ENCODE data around the gene SPSB4.
A peak's percentile ranks its signal among the peaks of the same experiment; 100 is the strongest.
"Not testable (repeated sequence)": the region's sequence is repeated elsewhere in the genome, so short reads cannot be mapped to it uniquely, and the experiment has no call there.

Gene SPSB4

GRCh38 chr3:141050576-141051442 is at the start of gene SPSB4:
SPSB4 (plus strand) TSS chr3:141051347; CDS start chr3:141066105, 14,758 bp downstream.
- DNase-seq: peak; percentile 93

GRCh38 chr3:141006344-141006743 is 44.8 kb upstream of the SPSB4 start:
- no peak for DNase-seq

GRCh38 chr3:141009496-141009895 is 41.7 kb upstream of the SPSB4 start:
- DNase-seq: no peak

- DNase-seq: peak; percentile 88
These were observed 39.7 kb upstream of the SPSB4 start for GRCh38 chr3:141011232-141011996.

GRCh38 chr3:141011997-141012262 is 39.2 kb upstream of the SPSB4 start:
- no peak for DNase-seq

- DNase-seq: no peak
These were observed 38.6 kb upstream of the SPSB4 start for GRCh38 chr3:141012571-141012970.

GRCh38 chr3:141015481-141015880 is 35.7 kb upstream of the SPSB4 start:
- DNase-seq: no peak

- not testable (repeated sequence) for DNase-seq
These were observed 33.5 kb upstream of the SPSB4 start for GRCh38 chr3:141017366-141018322.

- DNase-seq: no peak
These were observed 31.9 kb upstream of the SPSB4 start for GRCh38 chr3:141019244-141019643.

- DNase-seq: no peak
These were observed 30.9 kb upstream of the SPSB4 start for GRCh38 chr3:141020143-141020830.

GRCh38 chr3:141021261-141021660 is 29.9 kb upstream of the SPSB4 start:
- no peak for DNase-seq

GRCh38 chr3:141030296-141030695 is 20.9 kb upstream of the SPSB4 start:
- no peak for DNase-seq

GRCh38 chr3:141039589-141039988 is 11.6 kb upstream of the SPSB4 start:
- no peak for DNase-seq

GRCh38 chr3:141044695-141045641 is 6.2 kb upstream of the SPSB4 start:
- DNase-seq: no peak

- DNase-seq: no peak
These were observed 5.3 kb upstream of the SPSB4 start for GRCh38 chr3:141045849-141046248.

GRCh38 chr3:141047168-141047567 is 4.0 kb upstream of the SPSB4 start:
- DNase-seq: no peak

- DNase-seq: no peak
These were observed 1.5 kb upstream of the SPSB4 start for GRCh38 chr3:141049681-141050080.

GRCh38 chr3:141051443-141052200 is 475 bp downstream of the SPSB4 start:
- DNase-seq: peak; percentile 93

GRCh38 chr3:141052201-141053069 is 1.3 kb downstream of the SPSB4 start:
- DNase-seq: peak; percentile 79
